ENCODE measurements around the gene PCDHA1. TPM values are rescaled to one million over a fixed set of nuclear protein-coding genes. Genes with fewer than 3 reads are reported as not detected.
"Not testable (repeated sequence)": the region's sequence is repeated elsewhere in the genome, so short reads cannot be mapped to it uniquely, and the experiment has no call there.

The PCDHA1 gene
- total and polyA plus RNA-seq, 4 experiments from 2014 or later = not detected

GRCh38 chr5:140829511-140830501 is 43.9 kb downstream of the PCDHA1 start:
- H3K27ac Mint-ChIP-seq; POLR2A ChIA-PET (ENCODE audit: partially characterized antibody); H3K27ac ChIP-seq (ENCODE audit: low read depth, low read length); DNase-seq; H3K4me1 Mint-ChIP-seq; CTCF ChIA-PET (ENCODE audit: partially characterized antibody); H3K4me3 Mint-ChIP-seq; H3K4me3 ChIP-seq (ENCODE audit: low read length in 2 of 2); H3K36me3 ChIP-seq (ENCODE audit: insufficient read depth, low read length); intact Hi-C loops (cut with micrococcal nuclease); H3K36me3 Mint-ChIP-seq; H3K9me3 ChIP-seq (ENCODE audit: control insufficient read depth in 1 of 2, low read length in 2 of 2); H3K4me1 ChIP-seq (ENCODE audit: insufficient read depth, low read length); H3K27me3 ChIP-seq (ENCODE audit: insufficient read depth, low read length): not testable (repeated sequence)
- Mint-ChIP-seq H3K27me3 (peaks cover 18 to 21% of the 10 kb centered on the region in 2 donors), H3K9me3 (peaks cover 3 to 66% (median 46%) of the 10 kb centered on the region in 8 donors)

- no peaks in the 10 kb centered on the region for H3K36me3 ChIP-seq (ENCODE audit: insufficient read depth, low read length)
- ChIA-PET POLR2A (ENCODE audit: partially characterized antibody) (no interaction called here), CTCF (ENCODE audit: partially characterized antibody) (no interaction called here)
- Mint-ChIP-seq H3K27me3 (peaks cover 9 to 15% of the 10 kb centered on the region in 2 donors), H3K4me1 (peaks cover 0 to 3% (median 0%) of the 10 kb centered on the region in 4 donors), H3K27ac (no peak within 1 kb of the TSS), H3K36me3 (peaks cover 3 to 4% of the 10 kb centered on the region in 2 donors), H3K9me3 (peaks cover 0 to 46% (median 31%) of the 10 kb centered on the region in 8 donors), H3K4me3 (peak within 1 kb of the TSS in 1 of 8 donors; percentile 18)
- H3K4me3 ChIP-seq (ENCODE audit: low read length in 2 of 2) = no peak within 1 kb of the TSS
- no peaks in the 10 kb centered on the region for H3K4me1 ChIP-seq (ENCODE audit: insufficient read depth, low read length)
- no peak for DNase-seq
- H3K9me3 ChIP-seq (ENCODE audit: control insufficient read depth in 1 of 2, low read length in 2 of 2) = no peaks in the 10 kb centered on the region
- H3K27ac ChIP-seq (ENCODE audit: low read depth, low read length) = no peak within 1 kb of the TSS
- H3K27me3 ChIP-seq (ENCODE audit: insufficient read depth, low read length) = no peaks in the 10 kb centered on the region
- intact Hi-C loops (cut with micrococcal nuclease) = no loop called here
Observed at GRCh38 chr5:140833993-140834392, 48.1 kb downstream of the PCDHA1 start, which contains the start of gene PCDHA7. TSS of gene PCDHA7 (plus strand) at chr5:140834269. CDS start at chr5:140834384, 115 bp downstream.

- H3K27ac Mint-ChIP-seq; intact Hi-C loops (cut with micrococcal nuclease); H3K4me3 Mint-ChIP-seq; H3K36me3 Mint-ChIP-seq; H3K27ac ChIP-seq (ENCODE audit: low read depth, low read length); H3K4me1 ChIP-seq (ENCODE audit: insufficient read depth, low read length); CTCF ChIA-PET (ENCODE audit: partially characterized antibody); DNase-seq; H3K4me1 Mint-ChIP-seq; H3K27me3 ChIP-seq (ENCODE audit: insufficient read depth, low read length); H3K4me3 ChIP-seq (ENCODE audit: low read length in 2 of 2); POLR2A ChIA-PET (ENCODE audit: partially characterized antibody); H3K36me3 ChIP-seq (ENCODE audit: insufficient read depth, low read length); H3K9me3 ChIP-seq (ENCODE audit: control insufficient read depth in 1 of 2, low read length in 2 of 2): not testable (repeated sequence)
- Mint-ChIP-seq H3K27me3 (peaks cover 9 to 15% of the 10 kb centered on the region in 2 donors), H3K9me3 (peaks cover 0 to 45% (median 30%) of the 10 kb centered on the region in 8 donors)
Observed at GRCh38 chr5:140834439-140835008, 48.6 kb downstream of the PCDHA1 start.

- peaks cover 15 to 16% of the 10 kb centered on the region in 2 donors for H3K27me3 Mint-ChIP-seq
- intact Hi-C loops (cut with micrococcal nuclease) = no loop called here
- H3K27ac Mint-ChIP-seq = no peak overlapping the region
- H3K4me3 Mint-ChIP-seq = no peak overlapping the region
- Histone ChIP-seq H3K4me1 (ENCODE audit: insufficient read depth, low read length) (no peaks in the 10 kb centered on the region), H3K4me3 (ENCODE audit: low read length in 2 of 2) (no peak overlapping the region), H3K9me3 (ENCODE audit: control insufficient read depth in 1 of 2, low read length in 2 of 2) (no peaks in the 10 kb centered on the region), H3K27me3 (ENCODE audit: insufficient read depth, low read length) (no peaks in the 10 kb centered on the region), H3K36me3 (ENCODE audit: insufficient read depth, low read length) (no peaks in the 10 kb centered on the region), H3K27ac (ENCODE audit: low read depth, low read length) (no peak overlapping the region)
- CTCF ChIA-PET (ENCODE audit: partially characterized antibody) = no interaction called here
- H3K9me3 Mint-ChIP-seq = peaks cover 0 to 49% (median 35%) of the 10 kb centered on the region in 8 donors
- H3K4me1 Mint-ChIP-seq = peaks cover 0 to 3% (median 0%) of the 10 kb centered on the region in 4 donors
- POLR2A ChIA-PET (ENCODE audit: partially characterized antibody) = no interaction called here
- DNase-seq = no peak
- H3K36me3 Mint-ChIP-seq = peaks cover 1 to 4% of the 10 kb centered on the region in 2 donors
Observed at GRCh38 chr5:140835622-140836510, 49.9 kb downstream of the PCDHA1 start.

- H3K4me3 ChIP-seq (ENCODE audit: low read length in 2 of 2) = no peak within 1 kb of the TSS
- Mint-ChIP-seq H3K4me1 (no peaks in the 10 kb centered on the region), H3K27ac (no peak within 1 kb of the TSS), H3K36me3 (peaks cover 0 to 1% of the 10 kb centered on the region in 2 donors), H3K4me3 (peak within 1 kb of the TSS in 3 of 8 donors; percentile 6 to 34 (median 17)), H3K27me3 (peaks cover 2 to 10% of the 10 kb centered on the region in 2 donors), H3K9me3 (peaks cover 0 to 44% (median 19%) of the 10 kb centered on the region in 8 donors)
- H3K9me3 ChIP-seq (ENCODE audit: control insufficient read depth in 1 of 2, low read length in 2 of 2) = no peaks in the 10 kb centered on the region
- no peak within 1 kb of the TSS for H3K27ac ChIP-seq (ENCODE audit: low read depth, low read length)
- no peaks in the 10 kb centered on the region for H3K4me1 ChIP-seq (ENCODE audit: insufficient read depth, low read length)
- POLR2A ChIA-PET (ENCODE audit: partially characterized antibody) = no interaction called here
- H3K36me3 ChIP-seq (ENCODE audit: insufficient read depth, low read length) = no peaks in the 10 kb centered on the region
- DNase-seq = peak in 1 of 5 donors; percentile 8
- no peaks in the 10 kb centered on the region for H3K27me3 ChIP-seq (ENCODE audit: insufficient read depth, low read length)
- intact Hi-C loops (cut with micrococcal nuclease) = no loop called here
- CTCF ChIA-PET (ENCODE audit: partially characterized antibody) = no interaction called here
Observed at GRCh38 chr5:140840978-140841962, 55.3 kb downstream of the PCDHA1 start, which contains the start of gene PCDHA8. TSS of gene PCDHA8 (plus strand) at chr5:140841187. CDS start at chr5:140841322, 135 bp downstream.

Data from CD4-positive, alpha-beta memory T cell (primary cell).